DOHH2 (cell line): ENCODE data around the gene SLC7A7.
"Not testable (repeated sequence)": the region's sequence is repeated elsewhere in the genome, so short reads cannot be mapped to it uniquely, and the experiment has no call there.

ENCODE experiments used
- H3F3A ChIP-seq: fragments of 200-600 bp; sonication (generic), shearing (Covaris generic); 2 replicates; pipeline ENCODE4 v1.6.0; 2016; ENCODE audit warnings: antibody characterized with exemption, mild to moderate bottlenecking; ENCODE audit not compliant: control insufficient read depth, insufficient read depth
- H3K27ac ChIP-seq: fragments of 200-600 bp; sonication (generic); 2 replicates; pipeline ENCODE4 v1.5.1; 2014; ENCODE audit warnings: low read depth, mild to moderate bottlenecking, low read length, moderate library complexity
- H3K27me3 ChIP-seq: fragments of 200-600 bp; sonication (generic); 2 replicates; pipeline ENCODE4 v1.6.1; 2014; ENCODE audit warnings: mild to moderate bottlenecking, low read length, mixed read lengths; ENCODE audit not compliant: control insufficient read depth
- H3K36me3 ChIP-seq: fragments of 200-600 bp; sonication (generic); 2 replicates; pipeline ENCODE4 v1.6.1; 2014; ENCODE audit warnings: mild to moderate bottlenecking, low read length, moderate library complexity, mixed read lengths; ENCODE audit not compliant: control insufficient read depth
- H3K4me1 ChIP-seq: fragments of 200-600 bp; sonication (generic); 2 replicates; pipeline ENCODE4 v1.6.1; 2014; ENCODE audit warnings: mild to moderate bottlenecking, low read length, mixed read lengths; ENCODE audit not compliant: control insufficient read depth
- H3K4me2 ChIP-seq: fragments of 200-600 bp; sonication (generic); 2 replicates; pipeline ENCODE4 v1.6.0; 2014; ENCODE audit warnings: mild to moderate bottlenecking, low read length, moderate library complexity
- H3K4me3 ChIP-seq: fragments of 200-600 bp; sonication (generic); 2 replicates; pipeline ENCODE4 v1.5.1; 2014; ENCODE audit warnings: mild to moderate bottlenecking, low read length, mixed read lengths
- H3K79me2 ChIP-seq: fragments of 200-600 bp; sonication (generic); 2 replicates; pipeline ENCODE4 v1.6.1; 2014; ENCODE audit warnings: mild to moderate bottlenecking, low read length, mixed read lengths; ENCODE audit not compliant: control insufficient read depth
- H3K9me2 ChIP-seq: fragments of 200-600 bp; sonication (generic); replicated peaks from 2 replicates; pipeline ENCODE4 v1.6.1; 2014; ENCODE audit warnings: mild to moderate bottlenecking, low read length, mixed read lengths; ENCODE audit not compliant: control insufficient read depth
- H3K9me3 ChIP-seq: fragments of 200-600 bp; sonication (generic); 2 replicates; pipeline ENCODE4 v1.6.1; 2014; ENCODE audit warnings: antibody characterized with exemption, low read length, mixed read lengths; ENCODE audit not compliant: control insufficient read depth, insufficient read depth
- H4K20me1 ChIP-seq: fragments of 200-600 bp; sonication (generic); 2 replicates; pipeline ENCODE4 v1.6.0; 2014; ENCODE audit warnings: low read depth, mild to moderate bottlenecking, antibody characterized with exemption, low read length, moderate library complexity; ENCODE audit not compliant: control insufficient read depth, insufficient read depth
- EZH2phosphoT487 ChIP-seq: fragments of 200-600 bp; sonication (generic); IDR thresholded peaks from 2 replicates; pipeline ENCODE4 v1.6.1; 2017; ENCODE audit warnings: borderline replicate concordance, mild to moderate bottlenecking, antibody characterized with exemption, low read length, moderate library complexity, mixed read lengths
- TF ChIP-seq, protein P1 (sequence below): fragments of 200-600 bp; sonication (generic); IDR thresholded peaks from one replicate; pipeline ENCODE4 v1.5.1; 2014; ENCODE audit warnings: antibody characterized with exemption, mild to moderate bottlenecking, low read depth, low read length; ENCODE audit not compliant: poor library complexity, severe bottlenecking

SLC7A7 gene

DNA sequence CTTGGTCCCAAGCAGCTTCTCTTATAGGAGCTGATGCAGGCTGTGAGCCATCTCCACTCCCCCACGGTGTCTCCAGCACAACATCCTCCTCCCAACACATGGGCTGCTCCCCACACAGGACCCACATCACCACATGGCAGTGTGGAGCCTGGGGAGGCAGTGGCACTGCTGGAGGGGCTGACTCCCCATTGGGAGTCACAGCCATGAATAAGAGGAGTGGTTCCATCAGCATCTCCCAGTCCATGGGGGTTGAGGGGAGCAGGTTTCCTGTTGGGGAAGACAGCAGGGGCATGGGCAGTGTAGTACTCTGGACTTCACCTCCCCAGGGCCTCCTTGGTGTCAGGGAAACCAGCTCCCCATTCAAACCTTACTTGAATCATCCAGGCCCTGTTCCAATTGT lies 89.2 kb downstream of the SLC7A7 start:
- Histone ChIP-seq H3K4me2 (no peak overlapping the region), H3K36me3 (no peaks in the 10 kb centered on the region), H4K20me1 (no peaks in the 10 kb centered on the region), H3K27me3 (peaks cover 6% of the 10 kb centered on the region), H3K9me3 (0 out of 2 replicates have a peak, but pooled peaks cover 2% of the 10 kb centered on the region), H3K4me1 (no peaks in the 10 kb centered on the region), H3K4me3 (no peak overlapping the region), H3K27ac (no peak overlapping the region), H3K79me2 (no peaks in the 10 kb centered on the region), H3K9me2 (no peaks in the 10 kb centered on the region), H3F3A (no peaks in the 10 kb centered on the region)
- no peak for TF ChIP-seq EZH2phosphoT487
- TF ChIP-seq, protein P1, sequence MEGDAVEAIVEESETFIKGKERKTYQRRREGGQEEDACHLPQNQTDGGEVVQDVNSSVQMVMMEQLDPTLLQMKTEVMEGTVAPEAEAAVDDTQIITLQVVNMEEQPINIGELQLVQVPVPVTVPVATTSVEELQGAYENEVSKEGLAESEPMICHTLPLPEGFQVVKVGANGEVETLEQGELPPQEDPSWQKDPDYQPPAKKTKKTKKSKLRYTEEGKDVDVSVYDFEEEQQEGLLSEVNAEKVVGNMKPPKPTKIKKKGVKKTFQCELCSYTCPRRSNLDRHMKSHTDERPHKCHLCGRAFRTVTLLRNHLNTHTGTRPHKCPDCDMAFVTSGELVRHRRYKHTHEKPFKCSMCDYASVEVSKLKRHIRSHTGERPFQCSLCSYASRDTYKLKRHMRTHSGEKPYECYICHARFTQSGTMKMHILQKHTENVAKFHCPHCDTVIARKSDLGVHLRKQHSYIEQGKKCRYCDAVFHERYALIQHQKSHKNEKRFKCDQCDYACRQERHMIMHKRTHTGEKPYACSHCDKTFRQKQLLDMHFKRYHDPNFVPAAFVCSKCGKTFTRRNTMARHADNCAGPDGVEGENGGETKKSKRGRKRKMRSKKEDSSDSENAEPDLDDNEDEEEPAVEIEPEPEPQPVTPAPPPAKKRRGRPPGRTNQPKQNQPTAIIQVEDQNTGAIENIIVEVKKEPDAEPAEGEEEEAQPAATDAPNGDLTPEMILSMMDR = no peak

DNA sequence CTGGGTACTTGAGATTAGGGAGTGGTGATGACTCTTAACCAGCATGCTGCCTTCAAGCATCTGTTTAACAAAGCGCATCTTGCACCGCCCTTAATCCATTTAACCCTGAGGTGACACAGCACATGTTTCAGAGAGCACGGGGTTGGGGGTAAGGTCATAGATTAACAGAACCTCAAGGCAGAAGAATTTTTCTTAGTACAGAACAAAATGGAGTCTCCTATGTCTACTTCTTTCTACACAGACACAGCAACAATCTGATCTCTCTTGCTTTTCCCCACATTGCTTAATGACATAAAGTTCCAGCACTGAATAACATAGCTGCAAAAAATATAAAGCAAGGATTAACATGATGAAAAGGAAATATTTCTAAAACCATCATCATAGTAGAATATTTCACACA lies 89.9 kb downstream of the SLC7A7 start:
- H4K20me1 ChIP-seq, H3K27me3 ChIP-seq, H3K4me1 ChIP-seq, H3K79me2 ChIP-seq, H3F3A ChIP-seq, H3K4me3 ChIP-seq, H3K9me2 ChIP-seq, H3K4me2 ChIP-seq, H3K9me3 ChIP-seq, H3K36me3 ChIP-seq, H3K27ac ChIP-seq: not testable (repeated sequence)

DNA sequence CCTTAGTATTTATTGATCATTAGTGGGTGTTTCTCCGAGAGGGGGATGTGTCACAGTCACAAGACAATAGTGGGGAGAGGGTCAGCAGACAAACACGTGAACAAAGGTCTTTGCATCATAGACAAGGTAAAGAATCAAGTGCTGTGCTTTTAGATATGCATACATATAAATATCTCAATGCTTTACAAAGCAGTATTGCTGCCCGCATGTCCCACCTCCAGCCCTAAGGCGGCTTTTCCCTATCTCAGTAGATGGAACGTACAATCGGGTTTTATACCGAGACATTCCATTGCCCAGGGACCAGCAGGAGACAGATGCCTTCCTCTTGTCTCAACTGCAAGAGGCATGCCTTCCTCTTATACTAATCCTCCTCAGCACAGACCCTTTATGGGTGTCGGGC lies 90.4 kb downstream of the SLC7A7 start:
- H3K4me2 ChIP-seq, H3F3A ChIP-seq, H3K9me2 ChIP-seq, H3K4me1 ChIP-seq, H3K36me3 ChIP-seq, H3K27me3 ChIP-seq, H4K20me1 ChIP-seq, H3K79me2 ChIP-seq, H3K9me3 ChIP-seq, H3K4me3 ChIP-seq, H3K27ac ChIP-seq: not testable (repeated sequence)

DNA sequence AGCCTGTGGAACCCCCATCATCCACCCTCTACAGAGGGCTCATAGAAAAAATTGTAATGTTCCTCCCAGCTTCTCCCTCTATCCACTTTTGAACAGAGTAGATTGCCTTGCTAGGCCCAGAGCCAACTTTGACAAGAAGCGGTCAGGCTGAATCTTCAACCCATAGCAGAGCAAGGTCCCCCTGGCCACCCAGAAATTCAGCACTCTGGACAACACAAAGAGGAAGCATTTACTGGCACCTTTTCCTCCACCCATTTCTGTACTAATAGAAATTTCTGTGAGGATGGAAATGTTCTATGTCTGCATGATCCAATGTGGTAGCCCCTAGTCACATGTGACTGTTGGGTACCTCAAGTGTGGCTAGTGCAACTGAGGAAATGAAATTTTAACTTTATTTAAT lies 91.4 kb downstream of the SLC7A7 start:
- Histone ChIP-seq H3F3A (no peaks in the 10 kb centered on the region), H3K9me2 (no peaks in the 10 kb centered on the region)

More for the DNA sequence above, 91.4 kb downstream of the SLC7A7 start:
- no peak overlapping the region for H3K27ac ChIP-seq
- no peaks in the 10 kb centered on the region for H3K4me1 ChIP-seq
- H3K79me2 ChIP-seq = no peaks in the 10 kb centered on the region
- no peaks in the 10 kb centered on the region for H4K20me1 ChIP-seq
- peaks cover 3% of the 10 kb centered on the region; the same call in 1 of the 2 replicates for H3K27me3 ChIP-seq
- no peak overlapping the region for H3K4me3 ChIP-seq
- H3K36me3 ChIP-seq = no peaks in the 10 kb centered on the region
- no peak overlapping the region for H3K4me2 ChIP-seq
- H3K9me3 ChIP-seq = 0 out of 2 replicates have a peak, but pooled peaks cover 2% of the 10 kb centered on the region
- TF ChIP-seq EZH2phosphoT487 = no peak
- TF ChIP-seq, protein P1 = no peak
